Activated CD4-positive, alpha-beta T cell treated with anti-CD3 and anti-CD28 coated beads, Interleukin-2, amount 50 U/mL, for 4 hours (primary cell): ENCODE results near the gene CCND3.
A peak's percentile ranks its signal among the peaks of the same experiment; 100 is the strongest.
"Not testable (repeated sequence)": the region's sequence is repeated elsewhere in the genome, so short reads cannot be mapped to it uniquely, and the experiment has no call there.

Source experiments
- DNase-seq, 2 experiments: peaks; one replicate each; pipeline ENCODE4 v3.0.0-alpha.2; 2020

The CCND3 gene

GRCh38 chr6:41947581-41948220 lies 6.1 kb upstream of the CCND3 start:
- DNase-seq, result no peak

DNA sequence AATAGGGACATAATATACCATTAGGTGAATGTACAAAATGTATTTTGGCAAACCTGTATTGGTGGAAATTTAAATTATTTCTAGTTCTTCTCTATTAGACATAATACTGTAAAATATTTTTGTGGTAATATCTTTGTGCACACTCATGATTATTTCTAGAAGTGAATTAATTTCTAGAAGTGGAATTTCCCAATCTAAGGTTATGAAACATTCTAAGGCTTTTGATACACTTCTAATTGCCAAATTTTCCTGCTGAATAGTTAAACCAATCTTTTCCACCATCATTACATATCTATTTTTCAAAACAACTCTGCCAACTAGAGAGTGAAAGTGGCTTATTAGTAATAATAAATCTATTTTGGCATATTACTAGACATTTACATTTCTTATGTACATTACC lies 1.8 kb upstream of the CCND3 start:
- DNase-seq, result no peak

DNA sequence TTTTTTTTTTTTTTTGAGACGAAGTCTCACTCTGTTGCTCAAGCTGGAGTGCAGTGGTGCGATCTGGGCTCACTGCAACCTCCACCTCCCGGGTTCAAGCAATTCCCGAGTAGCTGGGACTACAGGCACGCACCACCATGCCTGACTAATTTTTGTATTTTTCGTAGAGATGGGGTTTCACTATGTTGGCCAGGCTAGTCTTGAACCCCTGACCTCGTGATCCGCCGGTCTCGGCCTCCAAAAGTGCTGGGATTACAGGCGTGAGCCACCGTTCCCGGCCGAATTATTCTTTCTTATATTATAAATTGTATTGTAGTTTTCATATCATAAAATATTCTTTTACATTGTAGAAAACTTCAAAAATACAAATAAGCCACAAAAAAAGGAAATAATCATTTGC lies 1.3 kb upstream of the CCND3 start:
- not testable (repeated sequence) for DNase-seq

- DNase-seq, result peak in 1 of 2 experiments; percentile 12
These were observed 651 bp upstream of the CCND3 start for GRCh38 chr6:41942067-41942851.

- peak in 1 of 2 experiments; percentile 38 for DNase-seq
These were observed 789 bp downstream of the CCND3 start for GRCh38 chr6:41940759-41941279.

- DNase-seq, result no peak
These were observed 1.5 kb downstream of the CCND3 start for GRCh38 chr6:41939848-41940758.

DNA sequence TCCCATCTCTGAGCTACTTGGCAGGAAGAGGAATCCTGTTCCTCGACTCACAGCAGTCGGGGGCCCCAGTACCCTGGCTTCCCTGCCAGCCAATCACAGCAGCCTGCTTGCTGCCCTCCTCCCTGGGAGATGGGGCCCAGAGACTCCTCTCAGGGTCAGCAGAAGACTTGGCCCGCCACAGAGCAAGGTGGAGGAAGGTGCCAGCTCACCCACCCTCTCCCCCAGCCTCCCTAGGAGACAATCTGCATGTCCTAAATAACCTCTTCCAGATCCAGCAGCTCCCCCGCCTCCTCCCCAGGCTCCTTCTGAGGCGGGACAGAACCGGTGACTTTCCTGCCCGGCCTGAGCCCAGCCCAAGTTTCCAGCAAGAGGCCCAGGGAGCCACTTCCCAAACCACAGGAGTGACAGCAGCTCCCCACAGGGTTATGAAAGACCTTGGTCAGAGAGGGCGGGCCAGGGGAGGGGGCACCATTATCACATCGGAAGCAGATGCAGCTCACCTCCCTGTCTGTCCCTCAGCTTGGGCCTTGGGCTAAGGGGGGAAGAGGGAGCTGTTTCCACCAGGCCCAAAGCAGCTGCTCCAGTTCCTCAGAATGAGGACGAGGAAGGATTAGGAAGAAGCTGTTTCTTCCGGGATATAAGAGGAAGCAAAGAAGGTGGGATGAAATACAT lies 2.3 kb downstream of the CCND3 start:
- DNase-seq, result no peak

DNA sequence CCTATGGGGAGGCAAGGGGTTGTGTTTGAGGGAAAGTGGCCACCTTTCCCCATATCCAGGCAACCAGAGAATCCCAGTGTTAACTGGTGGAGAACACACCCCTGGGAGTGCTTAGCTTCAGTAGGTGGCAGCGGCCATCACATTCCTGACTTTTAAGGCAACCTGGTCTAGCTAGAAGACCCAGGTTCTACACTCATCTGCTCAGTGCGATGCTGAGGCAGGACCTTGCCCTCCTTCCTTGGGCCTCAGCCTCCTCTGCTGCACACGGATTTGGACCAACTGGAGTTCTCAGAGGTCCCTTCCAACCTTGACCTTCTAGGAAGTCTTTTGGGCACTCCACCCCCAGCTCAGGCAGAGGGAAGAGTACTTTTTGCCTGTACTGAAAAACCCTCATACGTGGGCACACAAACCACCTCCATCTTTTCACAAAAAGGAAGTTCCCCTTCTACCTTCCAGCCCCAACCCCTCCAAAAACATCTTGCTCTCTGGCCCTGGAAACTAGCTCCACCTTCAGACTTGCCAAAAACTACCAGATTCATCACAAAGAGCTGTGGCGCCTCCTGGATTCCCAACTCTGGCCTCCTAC lies 2.9 kb downstream of the CCND3 start:
- DNase-seq, result no peak

DNA sequence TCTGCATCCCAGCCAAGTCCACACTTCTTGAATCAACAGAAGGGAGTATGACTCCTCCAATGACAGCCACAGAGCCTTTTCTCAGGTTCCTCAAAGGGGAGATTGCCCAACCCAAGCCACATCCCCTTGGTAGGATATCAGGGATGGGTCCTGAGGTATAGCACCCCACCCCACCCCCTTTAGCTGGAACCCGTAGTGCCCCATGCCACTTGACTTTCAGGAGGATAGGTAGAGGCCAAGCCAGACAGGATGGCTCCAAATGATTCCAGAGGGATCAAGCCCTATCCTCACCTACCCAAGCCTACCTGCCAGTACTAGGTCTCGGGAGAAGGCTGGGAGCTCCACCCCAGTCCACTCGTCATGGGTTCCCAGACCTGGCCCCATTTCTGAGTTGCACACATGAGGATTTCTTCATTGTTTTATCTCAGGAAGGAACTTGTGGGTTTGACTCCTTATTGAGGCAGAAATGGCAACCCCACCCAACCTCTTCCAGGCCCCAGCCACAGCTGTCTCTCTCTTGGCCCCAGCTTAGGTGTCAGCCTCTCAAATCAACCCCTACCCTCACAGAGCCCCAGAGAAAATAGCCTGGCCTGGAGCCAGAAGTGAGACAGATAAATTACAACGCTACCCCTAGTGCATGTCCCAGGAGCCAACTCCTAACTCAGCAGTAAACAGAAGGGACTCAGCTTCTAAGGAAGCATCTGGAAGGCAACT lies 3.6 kb downstream of the CCND3 start:
- peak in 1 of 2 experiments; percentile 22 for DNase-seq

DNA sequence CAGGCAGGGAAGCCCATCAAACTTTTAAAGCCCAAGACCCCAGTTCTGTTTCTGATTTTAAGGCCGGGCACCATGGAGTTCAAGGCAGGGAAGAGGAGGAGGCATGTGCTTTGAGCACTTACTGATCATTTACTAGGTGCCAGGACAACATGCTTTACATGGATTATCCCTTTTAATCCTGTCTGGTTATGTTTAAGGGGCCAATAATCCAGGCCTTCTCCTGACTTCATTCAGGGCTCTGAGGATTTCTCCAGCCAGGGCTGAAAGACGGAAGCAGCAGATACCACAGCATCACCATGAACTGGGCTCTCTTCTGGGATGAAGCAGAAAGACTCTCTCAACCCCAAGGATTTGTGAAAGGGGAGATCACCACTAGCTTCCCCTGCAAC lies 4.1 kb downstream of the CCND3 start:
- DNase-seq, result no peak

GRCh38 chr6:41936073-41936837 lies 5.4 kb downstream of the CCND3 start:
- DNase-seq, result peak; percentile 45 to 53

GRCh38 chr6:41935685-41936072 lies 5.9 kb downstream of the CCND3 start:
- no peak for DNase-seq

- DNase-seq, result no peak
These were observed 6.4 kb downstream of the CCND3 start for GRCh38 chr6:41935193-41935574.

- no peak for DNase-seq
These were observed 7.1 kb downstream of the CCND3 start for GRCh38 chr6:41934278-41935192.

GRCh38 chr6:41932378-41932777 lies 9.2 kb downstream of the CCND3 start:
- no peak for DNase-seq

- no peak for DNase-seq
These were observed 9.8 kb downstream of the CCND3 start for GRCh38 chr6:41931792-41932191.

- no peak for DNase-seq
These were observed 11.7 kb downstream of the CCND3 start for GRCh38 chr6:41929924-41930323.

DNA sequence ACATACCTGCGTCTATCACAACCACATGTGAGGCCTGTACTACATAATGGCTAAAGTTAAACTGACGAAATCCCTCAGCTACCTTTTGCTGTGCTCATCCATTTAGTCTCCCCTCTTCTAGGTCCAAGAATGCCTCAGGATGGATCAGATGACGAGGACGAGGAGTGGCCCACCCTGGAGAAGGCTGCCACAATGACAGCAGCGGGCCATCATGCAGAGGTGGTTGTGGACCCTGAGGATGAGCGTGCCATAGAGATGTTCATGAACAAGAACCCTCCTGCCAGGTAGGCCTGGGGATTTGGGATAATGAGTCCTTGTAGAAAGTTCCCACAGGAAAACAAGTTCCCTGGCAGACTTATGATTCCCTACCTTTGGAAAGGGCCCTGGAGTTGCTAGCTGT lies 14.4 kb downstream of the CCND3 start:
- no peak for DNase-seq

GRCh38 chr6:41922154-41922553 lies 19.5 kb downstream of the CCND3 start:
- DNase-seq, result no peak

GRCh38 chr6:41921712-41921998 lies 20.0 kb downstream of the CCND3 start:
- DNase-seq, result no peak
